Transverse colon (tissue), 4 donors: ENCODE results near the gene BICD1. TPM values are rescaled to one million over a fixed set of nuclear protein-coding genes. Genes with fewer than 3 reads are reported as not detected.
A peak's percentile ranks its signal among the peaks of the same experiment; 100 is the strongest.

ENCODE experiments used
- DNase-seq: peaks from one replicate; pipeline ENCODE4 v3.0.0-alpha.2; 2019
- H3K27ac ChIP-seq, 4 donors: fragments of 200-600 bp; sonication (generic); 2 replicates each; pipeline ENCODE4 v1.5.1; 2016 to 2018; ENCODE audit warnings: inconsistent platforms in 4 of 4
- H3K27me3 ChIP-seq: fragments of 200-600 bp; sonication (generic); 2 replicates; pipeline ENCODE4 v1.5.1; 2017; ENCODE audit warnings: inconsistent platforms
- H3K36me3 ChIP-seq, 4 donors: fragments of 200-600 bp; sonication (generic); 2 replicates each; pipeline ENCODE4 v1.5.1; 2017 to 2019; ENCODE audit warnings: inconsistent platforms in 4 of 4
- H3K4me1 ChIP-seq, 4 donors: fragments of 200-600 bp; sonication (generic); 2 replicates each; pipeline ENCODE4 v1.5.1; 2017 to 2020; ENCODE audit warnings: inconsistent platforms in 4 of 4
- H3K4me3 ChIP-seq, 4 donors: fragments of 200-600 bp; sonication (generic); 1 replicate in 1 of 4; 2 replicates in 3 of 4; pipeline versions ENCODE4 v1.5.1 to v1.6.1; 2017 to 2019; ENCODE audit warnings: inconsistent platforms in 4 of 4
- H3K9me3 ChIP-seq, 2 donors: fragments of 200-600 bp; sonication (generic); 2 replicates each; pipeline ENCODE4 v1.5.1; 2017 to 2019; ENCODE audit warnings: inconsistent platforms in 2 of 2
- CTCF ChIP-seq, 5 experiments: fragments of 200-600 bp in 3 of 5; fragments of 450-650 bp in 2 of 5; sonication (generic) in 3 of 5; IDR thresholded peaks; 1 replicate in 2 of 5; 2 replicates in 3 of 5; pipeline ENCODE4 v1.5.1; 2016 to 2017; ENCODE audit warnings: antibody characterized with exemption in 5 of 5, inconsistent platforms in 3 of 5, mild to moderate bottlenecking in 2 of 5, moderate library complexity in 1 of 5
- EP300 ChIP-seq: sonication (generic); formaldehyde crosslinking; IDR thresholded peaks from one replicate; pipeline ENCODE4 v1.6.1; 2017; ENCODE audit warnings: antibody characterized with exemption, low read depth
- POLR2A ChIP-seq: fragments of 450-650 bp; IDR thresholded peaks from one replicate; pipeline ENCODE4 v1.6.1; 2016; ENCODE audit warnings: antibody characterized with exemption, mild to moderate bottlenecking, moderate library complexity
- POLR2AphosphoS5 ChIP-seq, 3 donors: sonication (generic); formaldehyde crosslinking; IDR thresholded peaks; one replicate each; pipeline ENCODE4 v1.6.1; 2016; ENCODE audit warnings: antibody characterized with exemption in 3 of 3
- WGBS, 2 donors: methylation state at CpG; one replicate each; pipeline ENCODE4 v1.1.5; 2018; ENCODE audit warnings: low coverage in 1 of 2; 5-methylcytosine and 5-hydroxymethylcytosine counted together
- in situ Hi-C, 4 donors: fragments of 200-750 bp; cut with MboI; loops; one replicate each; pipeline versions ENCODE4 v1.15.0 to v1.15.1; 2017; ENCODE audit warnings: low sequenced_read_pairs in 3 of 4, low pct_ligation_motif_present in 1 of 4, low pct_unique_long_range_greater_than_20kb in 1 of 4
- intact Hi-C: fragments of 100-400 bp; cut with DNase I; formaldehyde crosslinking; loops from one replicate; pipeline ENCODE4 v1.15.1; 2023; ENCODE audit warnings: low total_unique reads
- total RNA-seq, 4 donors: library from RNA; depleted of rRNA; stranded (reverse); fragments of >200 nt; gene quantifications; one replicate each; pipeline ENCODE4 v1.1.0, GENCODE V29; 2016

Gene BICD1
- total RNA-seq, 4 donors from 2014 or later = 0.75 to 27.7 (median 5.2) TPM

GRCh38 chr12:32285489-32285888 is 178.8 kb downstream of the BICD1 start:
- no peak for DNase-seq
- no peak overlapping the region for H3K27ac ChIP-seq
- no peak overlapping the region for H3K4me3 ChIP-seq
- intact Hi-C loops (no loop called here), in situ Hi-C loops (no loop called here)
- WGBS, 2 donors = 50 to 77% methylated on average over 2 of the region's 2 CpGs
- no peaks in the 10 kb centered on the region for H3K9me3 ChIP-seq
- H3K36me3 ChIP-seq = no peaks in the 10 kb centered on the region
- H3K4me1 ChIP-seq = peaks cover 0 to 5% (median under 1%) of the 10 kb centered on the region in 4 donors
- no peaks in the 10 kb centered on the region for H3K27me3 ChIP-seq
- TF ChIP-seq EP300 (no peak), POLR2A (no peak), POLR2AphosphoS5 (IDR thresholded peaks at IDR 0.05) (no peak), CTCF (IDR thresholded peaks at IDR 0.05) (no peak)

GRCh38 chr12:32290411-32290810 is 183.8 kb downstream of the BICD1 start:
- in situ Hi-C loops (no loop called here), intact Hi-C loops (no loop called here)
- TF ChIP-seq POLR2A = no peak
- TF ChIP-seq CTCF (IDR thresholded peaks at IDR 0.05) = no peak
- TF ChIP-seq EP300 = no peak
- no peak for TF ChIP-seq POLR2AphosphoS5 (IDR thresholded peaks at IDR 0.05)
- Histone ChIP-seq H3K4me3 (no peak overlapping the region), H3K4me1 (peaks cover 0 to 4% (median 0%) of the 10 kb centered on the region in 4 donors), H3K36me3 (no peaks in the 10 kb centered on the region), H3K27ac (no peak overlapping the region), H3K9me3 (no peaks in the 10 kb centered on the region), H3K27me3 (no peaks in the 10 kb centered on the region)
- no peak for DNase-seq

- Histone ChIP-seq H3K27me3 (no peaks in the 10 kb centered on the region), H3K36me3 (no peaks in the 10 kb centered on the region), H3K27ac (no peak overlapping the region), H3K4me3 (no peak overlapping the region), H3K4me1 (peaks cover 0 to 4% (median 0%) of the 10 kb centered on the region in 4 donors), H3K9me3 (no peaks in the 10 kb centered on the region)
- no peak for TF ChIP-seq POLR2AphosphoS5 (IDR thresholded peaks at IDR 0.05)
- TF ChIP-seq CTCF (IDR thresholded peaks at IDR 0.05) = no peak
- TF ChIP-seq EP300 = no peak
- TF ChIP-seq POLR2A = no peak
- 82 to 86% methylated on average over 4 of the region's 4 CpGs for WGBS, 2 donors
- in situ Hi-C loops (no loop called here), intact Hi-C loops (no loop called here)
- DNase-seq = no peak
Measured at GRCh38 chr12:32292151-32292550, 185.5 kb downstream of the BICD1 start.

- WGBS, 2 donors = 54 to 76% methylated on average over 6 of the region's 6 CpGs
- in situ Hi-C loops = no loop called here
- Histone ChIP-seq H3K4me1 (peaks cover 0 to 4% (median 0%) of the 10 kb centered on the region in 4 donors), H3K4me3 (no peak overlapping the region), H3K9me3 (no peaks in the 10 kb centered on the region), H3K27ac (no peak overlapping the region), H3K27me3 (no peaks in the 10 kb centered on the region), H3K36me3 (no peaks in the 10 kb centered on the region)
- TF ChIP-seq CTCF (IDR thresholded peaks at IDR 0.05) = peak in 1 of 5 experiments; percentile 16
- TF ChIP-seq EP300 = no peak
- no peak for TF ChIP-seq POLR2A
- TF ChIP-seq POLR2AphosphoS5 (IDR thresholded peaks at IDR 0.05) = no peak
- intact Hi-C loops = no loop called here
- DNase-seq = no peak
Measured at GRCh38 chr12:32293808-32294419, 187.3 kb downstream of the BICD1 start.
